Fibroblast of pulmonary artery (primary cell): ENCODE data around the gene BMPR2.
"Not testable (repeated sequence)": the region's sequence is repeated elsewhere in the genome, so short reads cannot be mapped to it uniquely, and the experiment has no call there.

ENCODE experiments used
- DNase-seq: peaks from one replicate; pipeline ENCODE4 v3.0.0-alpha.2; 2010; ENCODE audit warnings: low read depth
- H3K4me3 ChIP-seq: replicated peaks from 2 replicates; pipeline ENCODE4 v1.5.1; 2011; ENCODE audit warnings: low read depth, mild to moderate bottlenecking, control low read depth, low read length, moderate library complexity
- CTCF ChIP-seq: IDR thresholded peaks from 2 replicates; pipeline ENCODE4 v1.5.1; 2011; ENCODE audit warnings: mild to moderate bottlenecking, control low read depth, low read length, inconsistent platforms; ENCODE audit errors: missing control alignments

Gene BMPR2

GRCh38 chr2:202429164-202429980 lies 53.2 kb downstream of the BMPR2 start:
- H3K4me3 ChIP-seq = no peak overlapping the region
- DNase-seq = peak; percentile 95
- no peak for TF ChIP-seq CTCF

GRCh38 chr2:202432776-202433175 lies 56.6 kb downstream of the BMPR2 start:
- no peak for TF ChIP-seq CTCF
- no peak for DNase-seq
- no peak overlapping the region for H3K4me3 ChIP-seq

GRCh38 chr2:202434472-202434871 lies 58.3 kb downstream of the BMPR2 start:
- TF ChIP-seq CTCF = no peak
- no peak for DNase-seq
- H3K4me3 ChIP-seq = no peak overlapping the region

GRCh38 chr2:202436626-202437025 lies 60.5 kb downstream of the BMPR2 start:
- TF ChIP-seq CTCF = no peak
- peak; percentile 36 for DNase-seq
- no peak overlapping the region for H3K4me3 ChIP-seq

GRCh38 chr2:202440117-202440516 lies 64.0 kb downstream of the BMPR2 start:
- DNase-seq, H3K4me3 ChIP-seq: not testable (repeated sequence)

- TF ChIP-seq CTCF = no peak
- H3K4me3 ChIP-seq = no peak overlapping the region
- peak; percentile 25 for DNase-seq
These were observed 66.8 kb downstream of the BMPR2 start for GRCh38 chr2:202442882-202443281.

GRCh38 chr2:202444000-202444399 lies 67.9 kb downstream of the BMPR2 start:
- no peak for TF ChIP-seq CTCF
- H3K4me3 ChIP-seq = no peak overlapping the region
- DNase-seq = no peak
